Hepatocyte (in vitro differentiated cells): ENCODE measurements around the gene INVS. TPM values are rescaled to one million over a fixed set of nuclear protein-coding genes. Genes with fewer than 3 reads are reported as not detected.

Experiments
- DNase-seq: peaks from one replicate; pipeline ENCODE4 v3.0.0-alpha.2; 2016; ENCODE audit warnings: low spot score
- H2AFZ ChIP-seq: fragments of 200-600 bp; sonication (generic); 2 replicates; pipeline ENCODE4 v1.6.0; 2016; ENCODE audit warnings: antibody characterized with exemption, mild to moderate bottlenecking
- H3K27ac ChIP-seq: fragments of 200-600 bp; sonication (generic); 2 replicates; pipeline ENCODE4 v1.5.1; 2016; ENCODE audit warnings: mild to moderate bottlenecking
- H3K27me3 ChIP-seq: fragments of 200-600 bp; sonication (generic); 2 replicates; pipeline ENCODE4 v1.6.1; 2016
- H3K36me3 ChIP-seq: fragments of 200-600 bp; sonication (generic); replicated peaks from 2 replicates; pipeline ENCODE4 v1.5.1; 2016; ENCODE audit warnings: low read depth; ENCODE audit not compliant: insufficient read depth
- H3K4me1 ChIP-seq: fragments of 200-600 bp; sonication (generic); 2 replicates; pipeline ENCODE4 v1.5.1; 2016; ENCODE audit warnings: mild to moderate bottlenecking, moderate library complexity; ENCODE audit not compliant: insufficient read depth
- H3K4me2 ChIP-seq: fragments of 200-600 bp; sonication (generic); 2 replicates; pipeline ENCODE4 v1.6.0; 2016
- H3K4me3 ChIP-seq: fragments of 200-600 bp; sonication (generic); 2 replicates; pipeline ENCODE4 v1.5.1; 2016; ENCODE audit warnings: mild to moderate bottlenecking
- H3K79me2 ChIP-seq: fragments of 200-600 bp; sonication (generic); 2 replicates; pipeline ENCODE4 v1.6.0; 2017; ENCODE audit warnings: mild to moderate bottlenecking
- H3K9me2 ChIP-seq: fragments of 200-600 bp; sonication (generic); replicated peaks from 2 replicates; pipeline ENCODE4 v1.6.0; 2017; ENCODE audit warnings: mild to moderate bottlenecking; ENCODE audit not compliant: insufficient read depth
- H3K9me3 ChIP-seq: fragments of 200-600 bp; sonication (generic); 2 replicates; pipeline ENCODE4 v1.5.1; 2016; ENCODE audit warnings: low read depth, mild to moderate bottlenecking
- H4K20me1 ChIP-seq: fragments of 200-600 bp; sonication (generic); 2 replicates; pipeline ENCODE4 v1.6.0; 2016; ENCODE audit warnings: mild to moderate bottlenecking; ENCODE audit not compliant: insufficient read depth, poor library complexity, severe bottlenecking
- CTCF ChIP-seq: fragments of 200-600 bp; sonication (generic); IDR thresholded peaks from 2 replicates; pipeline ENCODE4 v1.5.1; 2016; ENCODE audit warnings: antibody characterized with exemption, mild to moderate bottlenecking; ENCODE audit not compliant: poor library complexity
- EZH2 ChIP-seq: fragments of 200-600 bp; sonication (generic); IDR thresholded peaks from 2 replicates; pipeline ENCODE4 v1.6.1; 2016; ENCODE audit warnings: antibody characterized with exemption, mild to moderate bottlenecking, borderline replicate concordance
- EZH2phosphoT487 ChIP-seq: fragments of 200-600 bp; sonication (generic); IDR thresholded peaks from one replicate; pipeline ENCODE4 v1.6.1; 2018; ENCODE audit warnings: antibody characterized with exemption, mild to moderate bottlenecking, low read depth, moderate library complexity; ENCODE audit not compliant: unreplicated experiment, severe bottlenecking
- WGBS: methylation state at CpG from one replicate; pipeline ENCODE4 v1.1.6; 2016; ENCODE audit warnings: low lambda C conversion rate; ENCODE audit errors: missing lambda C conversion rate; 5-methylcytosine and 5-hydroxymethylcytosine counted together
- polyA plus RNA-seq: library from polyadenylated mRNA; unstranded; fragments of >200 nt; fragmentation: Nextera tagmentation; extraction: Ambion mirVana; gene quantifications from 2 replicates; pipeline ENCODE4 v1.2.1, GENCODE V29; 2016
- total RNA-seq: library from RNA; depleted of rRNA; stranded (reverse); fragments of >200 nt; gene quantifications from 2 replicates; pipeline ENCODE4 v1.2.3, GENCODE V29; 2014

INVS gene
- total and polyA plus RNA-seq, 2 experiments from 2014 or later = 10.1 to 26.5 TPM

- no peaks in the 10 kb centered on the region for H3K27me3 ChIP-seq
- DNase-seq = no peak
- peaks cover 16% of the 10 kb centered on the region for H3K79me2 ChIP-seq
- TF ChIP-seq EZH2 = no peak
- no peak for TF ChIP-seq EZH2phosphoT487
- TF ChIP-seq CTCF = no peak
- H3K9me2 ChIP-seq = no peaks in the 10 kb centered on the region
- WGBS = 77% methylated on average over 1 of the region's 1 CpG
- H3K36me3 ChIP-seq = no peaks in the 10 kb centered on the region
- no peak overlapping the region for H3K27ac ChIP-seq
- H3K4me3 ChIP-seq = no peak overlapping the region
- H3K4me1 ChIP-seq = no peaks in the 10 kb centered on the region
- no peak overlapping the region for H2AFZ ChIP-seq
- H4K20me1 ChIP-seq = no peaks in the 10 kb centered on the region
- H3K9me3 ChIP-seq = no peaks in the 10 kb centered on the region
- H3K4me2 ChIP-seq = no peak overlapping the region
Observed at GRCh38 chr9:100308965-100309564, 210.0 kb downstream of the INVS start.

GRCh38 chr9:100309992-100310391, 210.9 kb downstream of the INVS start:
- H2AFZ ChIP-seq = no peak overlapping the region
- H3K4me1 ChIP-seq = no peaks in the 10 kb centered on the region
- DNase-seq = no peak
- 95% methylated on average over 2 of the region's 2 CpGs for WGBS
- no peaks in the 10 kb centered on the region for H3K9me2 ChIP-seq
- peaks cover 4% of the 10 kb centered on the region for H3K36me3 ChIP-seq
- TF ChIP-seq EZH2phosphoT487 (no peak), CTCF (no peak), EZH2 (no peak)
- H3K27me3 ChIP-seq = no peaks in the 10 kb centered on the region
- H3K27ac ChIP-seq = no peak overlapping the region
- no peaks in the 10 kb centered on the region for H4K20me1 ChIP-seq
- H3K4me2 ChIP-seq = no peak overlapping the region
- H3K9me3 ChIP-seq = no peaks in the 10 kb centered on the region
- no peak overlapping the region for H3K4me3 ChIP-seq
- H3K79me2 ChIP-seq = peaks cover 19% of the 10 kb centered on the region

- Histone ChIP-seq H2AFZ (no peak overlapping the region), H3K9me2 (no peaks in the 10 kb centered on the region), H3K79me2 (peaks cover 17% of the 10 kb centered on the region), H3K27ac (no peak overlapping the region), H3K4me1 (no peaks in the 10 kb centered on the region), H3K9me3 (peaks cover 6% of the 10 kb centered on the region), H3K4me2 (no peak overlapping the region), H3K4me3 (no peak overlapping the region), H3K36me3 (peaks cover 7% of the 10 kb centered on the region), H3K27me3 (no peaks in the 10 kb centered on the region), H4K20me1 (no peaks in the 10 kb centered on the region)
- TF ChIP-seq EZH2phosphoT487 (no peak), CTCF (no peak), EZH2 (no peak)
- no peak for DNase-seq
- WGBS = 95% methylated on average over 4 of the region's 4 CpGs
Observed at GRCh38 chr9:100315561-100315960, 216.5 kb downstream of the INVS start.
